OCI-LY3 (cell line): ENCODE measurements around the gene HRG.
A peak's percentile ranks its signal among the peaks of the same experiment; 100 is the strongest.
"Not testable (repeated sequence)": the region's sequence is repeated elsewhere in the genome, so short reads cannot be mapped to it uniquely, and the experiment has no call there.

ENCODE experiments used
- H2AFZ ChIP-seq: fragments of 200-600, 300-600 bp; shearing (Covaris generic); 2 replicates; pipeline ENCODE4 v1.6.0; 2014; ENCODE audit warnings: antibody characterized with exemption, low read depth, low read length
- H3K27ac ChIP-seq: fragments of 200-600, 300-600 bp; sonication (generic); 2 replicates; pipeline ENCODE4 v1.5.1; 2014; ENCODE audit warnings: mild to moderate bottlenecking, low read length, moderate library complexity, mixed read lengths
- H3K27me3 ChIP-seq: fragments of 200-600, 300-600 bp; sonication (generic); 2 replicates; pipeline ENCODE4 v1.6.1; 2014; ENCODE audit warnings: low read depth, low read length, mixed read lengths
- H3K36me3 ChIP-seq: fragments of 200-600, 300-600 bp; sonication (generic); replicated peaks from 2 replicates; pipeline ENCODE3; 2014; ENCODE audit warnings: low read depth, low read length, mixed read lengths
- H3K4me1 ChIP-seq: fragments of 300-600, 200-600 bp; sonication (generic); 2 replicates; pipeline ENCODE4 v1.6.1; 2014; ENCODE audit warnings: low read length, mixed read lengths
- H3K4me2 ChIP-seq: fragments of 200-600, 300-600 bp; sonication (generic); 2 replicates; pipeline ENCODE4 v1.6.1; 2014; ENCODE audit warnings: low read length, mixed read lengths
- H3K4me3 ChIP-seq: fragments of 300-600, 200-600 bp; sonication (generic); 2 replicates; pipeline ENCODE4 v1.5.1; 2014; ENCODE audit warnings: antibody characterized with exemption, mild to moderate bottlenecking, low read length, moderate library complexity
- H3K79me2 ChIP-seq: fragments of 300-600, 200-600 bp; shearing (Covaris generic); 2 replicates; pipeline ENCODE4 v1.6.1; 2014; ENCODE audit warnings: mild to moderate bottlenecking, low read length, mixed read lengths
- H3K9ac ChIP-seq: fragments of 300-600, 200-600 bp; shearing (Covaris generic); 2 replicates; pipeline ENCODE4 v1.6.0; 2014; ENCODE audit warnings: mild to moderate bottlenecking, low read length, moderate library complexity
- H3K9me3 ChIP-seq: fragments of 200-600, 300-600 bp; shearing (Covaris generic); 2 replicates; pipeline ENCODE4 v1.6.1; 2014; ENCODE audit warnings: low read length, mixed read lengths; ENCODE audit not compliant: insufficient read depth
- H4K20me1 ChIP-seq: fragments of 200-600, 300-600 bp; sonication (generic); 2 replicates; pipeline ENCODE4 v1.6.1; 2016; ENCODE audit warnings: low read length, mixed read lengths; ENCODE audit not compliant: insufficient read depth
- EZH2phosphoT487 ChIP-seq: fragments of 200-600 bp; shearing (Covaris generic); IDR thresholded peaks from 2 replicates; pipeline ENCODE4 v1.6.1; 2018; ENCODE audit warnings: antibody characterized with exemption, mixed run types, low read depth
- TF ChIP-seq, protein P1 (sequence below): fragments of 200-600, 300-600 bp; sonication (generic); IDR thresholded peaks from 2 replicates; pipeline ENCODE4 v1.5.1; 2014; ENCODE audit warnings: antibody characterized with exemption, low read length, low read depth

HRG gene

DNA sequence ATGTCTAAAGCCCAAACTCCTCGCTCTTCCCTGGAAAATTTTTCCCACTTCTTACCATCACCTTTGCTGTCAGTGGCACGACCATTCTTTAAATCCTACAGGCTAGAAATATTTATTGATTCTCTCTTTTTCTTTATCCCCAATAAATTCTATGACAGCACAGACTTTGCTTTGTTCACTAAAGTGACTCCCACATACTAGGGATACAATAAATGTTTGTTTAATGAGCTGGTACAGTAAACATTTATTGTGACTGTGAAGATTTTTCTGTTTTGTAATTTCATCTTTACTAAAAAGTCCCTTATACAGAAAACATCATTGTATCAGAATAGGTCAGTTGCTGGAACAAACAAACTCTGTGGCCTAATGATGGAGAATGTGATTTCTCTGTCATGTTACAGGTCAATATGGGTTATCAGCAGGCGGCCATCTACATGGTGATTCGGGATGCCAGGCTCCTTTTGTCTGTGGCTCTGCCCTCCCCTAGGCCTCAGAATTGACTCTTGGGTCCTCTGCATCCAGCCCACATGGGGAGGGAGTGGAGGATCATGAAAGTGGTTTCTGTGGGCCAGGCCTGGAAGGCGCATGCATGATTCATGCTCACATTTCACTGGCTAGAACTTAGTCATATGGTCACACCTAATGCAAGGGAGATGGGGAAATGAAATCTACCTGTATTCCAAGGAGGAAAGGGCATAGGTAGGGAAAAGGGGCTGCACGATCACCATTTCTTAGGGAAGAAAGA is 28.6 kb downstream of the HRG start:
- Histone ChIP-seq H3K79me2 (no peaks in the 10 kb centered on the region), H3K27ac (no peak overlapping the region), H3K4me3 (no peak overlapping the region)

DNA sequence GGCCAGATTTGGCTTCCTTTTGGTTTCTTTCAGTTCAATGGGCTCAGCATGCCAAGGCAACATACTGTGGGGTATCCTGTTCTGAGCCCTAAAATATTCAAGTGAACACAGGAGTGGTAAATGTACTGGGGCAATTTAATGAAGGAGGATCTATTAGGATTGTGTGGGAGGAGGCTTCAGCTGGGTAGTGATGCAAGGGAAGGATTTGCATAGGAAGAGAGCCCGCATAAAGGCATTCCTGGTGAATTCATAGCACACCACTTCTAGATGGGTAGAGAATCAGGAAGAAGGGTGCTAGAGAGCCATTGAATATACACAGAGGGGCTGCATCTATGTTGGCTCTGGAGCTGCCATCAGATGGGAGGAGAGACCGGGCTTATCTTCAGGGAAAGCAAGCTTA is 30.7 kb downstream of the HRG start:
- no peak overlapping the region for H2AFZ ChIP-seq
- H3K4me1 ChIP-seq, result peaks cover 10% of the 10 kb centered on the region
- no peak overlapping the region for H3K9ac ChIP-seq
- H3K27me3 ChIP-seq, result peaks cover 8% of the 10 kb centered on the region; the same call in 1 of the 2 replicates
- H3K27ac ChIP-seq, result no peak overlapping the region
- no peak overlapping the region for H3K4me3 ChIP-seq
- H3K4me2 ChIP-seq, result no peak overlapping the region
- no peaks in the 10 kb centered on the region for H3K36me3 ChIP-seq
- H4K20me1 ChIP-seq, result no peaks in the 10 kb centered on the region
- TF ChIP-seq, protein P1, sequence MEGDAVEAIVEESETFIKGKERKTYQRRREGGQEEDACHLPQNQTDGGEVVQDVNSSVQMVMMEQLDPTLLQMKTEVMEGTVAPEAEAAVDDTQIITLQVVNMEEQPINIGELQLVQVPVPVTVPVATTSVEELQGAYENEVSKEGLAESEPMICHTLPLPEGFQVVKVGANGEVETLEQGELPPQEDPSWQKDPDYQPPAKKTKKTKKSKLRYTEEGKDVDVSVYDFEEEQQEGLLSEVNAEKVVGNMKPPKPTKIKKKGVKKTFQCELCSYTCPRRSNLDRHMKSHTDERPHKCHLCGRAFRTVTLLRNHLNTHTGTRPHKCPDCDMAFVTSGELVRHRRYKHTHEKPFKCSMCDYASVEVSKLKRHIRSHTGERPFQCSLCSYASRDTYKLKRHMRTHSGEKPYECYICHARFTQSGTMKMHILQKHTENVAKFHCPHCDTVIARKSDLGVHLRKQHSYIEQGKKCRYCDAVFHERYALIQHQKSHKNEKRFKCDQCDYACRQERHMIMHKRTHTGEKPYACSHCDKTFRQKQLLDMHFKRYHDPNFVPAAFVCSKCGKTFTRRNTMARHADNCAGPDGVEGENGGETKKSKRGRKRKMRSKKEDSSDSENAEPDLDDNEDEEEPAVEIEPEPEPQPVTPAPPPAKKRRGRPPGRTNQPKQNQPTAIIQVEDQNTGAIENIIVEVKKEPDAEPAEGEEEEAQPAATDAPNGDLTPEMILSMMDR, result no peak
- no peak for TF ChIP-seq EZH2phosphoT487
- no peaks in the 10 kb centered on the region for H3K9me3 ChIP-seq
- no peaks in the 10 kb centered on the region for H3K79me2 ChIP-seq

More for the DNA sequence above, 28.6 kb downstream of the HRG start:
- Histone ChIP-seq H3K4me2 (no peak overlapping the region), H3K36me3 (no peaks in the 10 kb centered on the region), H2AFZ (no peak overlapping the region), H3K9ac (no peak overlapping the region), H3K27me3 (peaks cover 13% of the 10 kb centered on the region), H3K9me3 (no peaks in the 10 kb centered on the region), H3K4me1 (no peaks in the 10 kb centered on the region), H4K20me1 (no peaks in the 10 kb centered on the region)
- TF ChIP-seq, protein P1, result no peak
- no peak for TF ChIP-seq EZH2phosphoT487

DNA sequence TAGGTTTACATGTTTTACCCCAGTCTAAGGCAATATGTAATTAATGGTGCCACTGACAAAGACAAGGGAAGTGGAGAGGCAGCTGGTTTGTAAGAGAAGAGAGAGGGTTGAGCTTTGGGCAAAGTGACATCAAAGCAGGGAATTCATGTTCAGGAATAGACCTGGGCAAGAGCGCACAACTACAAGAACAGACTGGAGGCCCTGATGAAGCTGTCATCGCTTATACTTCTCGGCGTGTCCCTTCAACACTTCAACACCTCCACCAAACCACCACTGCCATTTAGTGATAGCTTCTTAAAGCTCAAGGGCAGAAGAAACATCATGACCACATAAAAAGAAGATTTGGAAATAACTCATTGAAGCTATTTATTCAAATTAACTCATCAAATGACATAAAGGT is 31.7 kb downstream of the HRG start:
- H3K9me3 ChIP-seq, result no peaks in the 10 kb centered on the region
- H3K79me2 ChIP-seq, result no peaks in the 10 kb centered on the region
- no peak overlapping the region for H2AFZ ChIP-seq
- H3K27ac ChIP-seq, result no peak overlapping the region
- no peak overlapping the region for H3K4me2 ChIP-seq
- no peaks in the 10 kb centered on the region for H4K20me1 ChIP-seq
- peaks cover 10% of the 10 kb centered on the region for H3K4me1 ChIP-seq
- no peak overlapping the region for H3K9ac ChIP-seq
- H3K36me3 ChIP-seq, result no peaks in the 10 kb centered on the region
- H3K4me3 ChIP-seq, result no peak overlapping the region
- H3K27me3 ChIP-seq, result peaks cover 4% of the 10 kb centered on the region; the same call in 1 of the 2 replicates
- TF ChIP-seq, protein P1, result no peak
- TF ChIP-seq EZH2phosphoT487, result no peak

DNA sequence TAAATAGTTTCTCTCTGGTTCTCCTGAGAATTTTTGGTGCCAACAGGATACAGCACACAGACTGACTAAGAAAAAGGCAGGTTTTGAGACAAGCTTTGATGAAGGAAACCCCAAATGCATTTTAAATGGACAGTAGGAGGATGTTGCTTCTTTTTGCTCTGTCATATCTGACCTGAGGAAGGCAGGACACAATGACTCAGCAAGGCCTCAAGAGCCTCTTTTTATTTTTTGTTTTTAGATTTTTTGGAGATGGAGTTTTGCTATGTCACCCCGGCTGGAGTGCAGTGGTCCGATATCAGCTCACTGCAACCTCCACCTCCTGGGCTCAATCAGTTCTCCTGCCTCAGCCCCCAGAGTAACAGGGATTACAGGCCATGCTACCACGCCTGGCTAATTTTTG is 34.5 kb downstream of the HRG start:
- Histone ChIP-seq H3K27me3 (peaks cover 5% of the 10 kb centered on the region; the same call in 1 of the 2 replicates), H3K4me1 (peaks cover 10% of the 10 kb centered on the region), H3K36me3 (no peaks in the 10 kb centered on the region), H2AFZ (peak overlapping the region; percentile 27; the same call in 1 of the 2 replicates), H3K79me2 (no peaks in the 10 kb centered on the region), H3K27ac (no peak overlapping the region), H4K20me1 (no peaks in the 10 kb centered on the region), H3K4me3 (no peak overlapping the region), H3K9me3 (no peaks in the 10 kb centered on the region), H3K9ac (no peak overlapping the region), H3K4me2 (no peak overlapping the region)
- no peak for TF ChIP-seq EZH2phosphoT487
- TF ChIP-seq, protein P1, result no peak

DNA sequence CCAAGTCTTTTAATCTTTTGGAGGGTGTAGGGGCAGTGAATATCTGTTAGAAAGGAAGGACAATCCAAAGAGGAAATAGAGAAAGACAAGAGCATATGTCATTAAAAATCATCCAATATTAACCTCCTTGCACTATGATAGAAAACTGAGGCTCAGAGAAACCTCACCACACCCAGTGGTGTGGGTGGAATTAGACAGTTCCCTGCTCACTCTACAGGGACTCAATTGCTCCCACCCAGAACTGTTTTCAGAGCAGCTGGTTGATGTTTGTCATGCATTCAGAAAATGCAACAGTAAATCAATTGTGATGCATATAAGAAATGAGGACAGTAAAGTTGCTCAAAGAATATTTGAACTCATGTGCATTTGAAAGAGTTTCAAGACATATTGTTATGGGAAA is 36.6 kb downstream of the HRG start:
- not testable (repeated sequence) for H3K27ac ChIP-seq, H3K4me3 ChIP-seq, H3K4me1 ChIP-seq, H2AFZ ChIP-seq, H3K36me3 ChIP-seq, H3K4me2 ChIP-seq, H3K9me3 ChIP-seq, H4K20me1 ChIP-seq, H3K79me2 ChIP-seq, H3K9ac ChIP-seq
- peaks cover 13% of the 10 kb centered on the region; the same call in 1 of the 2 replicates for H3K27me3 ChIP-seq
